Measurements from ENCODE around the gene COG1.

COG1 gene

GRCh38 chr17:73231841-73232586, 39.2 kb downstream of the COG1 start:
- FAIRE-seq: peak; percentile 70

- FAIRE-seq: no peak
Observed at GRCh38 chr17:73232587-73233373, 39.9 kb downstream of the COG1 start.

GRCh38 chr17:73234736-73235135, 41.9 kb downstream of the COG1 start:
- no peak for FAIRE-seq

GRCh38 chr17:73237714-73238113, 44.9 kb downstream of the COG1 start:
- FAIRE-seq: no peak

- no peak for FAIRE-seq
Observed at GRCh38 chr17:73240561-73240960, 47.7 kb downstream of the COG1 start.

GRCh38 chr17:73247726-73248125, 54.9 kb downstream of the COG1 start:
- FAIRE-seq: no peak

GRCh38 chr17:73248532-73248931, 55.7 kb downstream of the COG1 start:
- FAIRE-seq: no peak

- FAIRE-seq: no peak
Observed at GRCh38 chr17:73249700-73250099, 56.8 kb downstream of the COG1 start.

GRCh38 chr17:73250851-73251640, 58.2 kb downstream of the COG1 start:
- FAIRE-seq: no peak

GRCh38 chr17:73251871-73252270, 59.0 kb downstream of the COG1 start:
- no peak for FAIRE-seq

GRCh38 chr17:73255671-73256181, 62.9 kb downstream of the COG1 start:
- no peak for FAIRE-seq

GRCh38 chr17:73256220-73256619, 63.4 kb downstream of the COG1 start:
- no peak for FAIRE-seq

GRCh38 chr17:73257516-73257915, 64.7 kb downstream of the COG1 start:
- no peak for FAIRE-seq
